Heart left ventricle (tissue), 13 donors: Measurements from ENCODE around the gene MAN2A2.

Source experiments
- CTCF ChIP-seq, 12 donors: fragments of 200-600 bp; sonication (generic) in 4 of 12; IDR thresholded peaks; one replicate each; pipeline versions ENCODE4 v1.5.0 to v1.8.0; 2018 to 2022; ENCODE audit warnings: antibody characterized with exemption in 12 of 12, mild to moderate bottlenecking in 5 of 12
- POLR2A ChIP-seq, 2 donors: fragments of 450-650 bp; IDR thresholded peaks; one replicate each; pipeline ENCODE4 v1.6.1; 2017; ENCODE audit warnings: antibody characterized with exemption in 2 of 2, mild to moderate bottlenecking in 2 of 2, moderate library complexity in 2 of 2
- donor health status: ischemic (EF 13 %, LVEDD 7.1; RV severe dilation, severe dysfunction).
- donor health status: DM: no; HTN: yes; CAD: no.
- donor health status: DM: no; HTN: no; CAD: no.
- donor health status: ischemic (EF 25% LVEDD 6.9; RV normal size, moderate dysfunction).
- donor health status: ischemic (EF 25% LVEDD 5.7; RV mildly dilated, moderate dysfunction).
- donor health status: ischemic (EF 35%, LVEDD 5.7; RV mildly dilated, moderate dysfunction).
- donor health status: nonischemic (EF 11% LVEDD 7.7; RV severe dilation, severe dysfunction).
- donor health status: DM: yes; HTN: yes; CAD: no.
- donor health status: PGD.
- donor health status: ischemic (EF 29% LVEDD 5.4; RV normal size, mild dysfunction).
- donor health status: nonischemic (EF 23%, LVEDD 6.1; RV moderate dilation, normal function).

- TF ChIP-seq POLR2A (IDR thresholded peaks at IDR 0.05) (no peak), CTCF (IDR thresholded peaks at IDR 0.05) (no peak)
Measured at GRCh38 chr15:90855139-90855538, 48.0 kb upstream of the MAN2A2 start.
